ENCODE data around the gene RPP40.
A peak's percentile ranks its signal among the peaks of the same experiment; 100 is the strongest.

GRCh38 chr6:4957521-4958231 lies 46.2 kb downstream of the RPP40 start:
- peak; percentile 5 to 34 (median 28) for TF ChIP-seq CTCF (IDR thresholded peaks at IDR 0.05)
- TF ChIP-seq POLR2A (IDR thresholded peaks at IDR 0.05): no peak
